B cell (primary cell): ENCODE measurements around the gene NDUFAF5. TPM values are rescaled to one million over a fixed set of nuclear protein-coding genes. Genes with fewer than 3 reads are reported as not detected.
"Not testable (repeated sequence)": the region's sequence is repeated elsewhere in the genome, so short reads cannot be mapped to it uniquely, and the experiment has no call there.

Source experiments
- ATAC-seq: fragments of 200-7000 bp; cut with Tn5 transposase; one replicate; pipeline ENCODE4 v1.10.0; 2021; ENCODE audit warnings: low read depth, mild to moderate bottlenecking, moderate number of reproducible peaks, moderate library complexity
- CTCF ChIA-PET: fragments of 350-600 bp; sonication (Branson Sonifier 250); formaldehyde crosslinking; loops from one replicate; lab custom pipeline; 2021; ENCODE audit warnings: antibody characterized with exemption, inconsistent platforms; lab: Charles Lee
- POLR2A ChIA-PET: fragments of 350-600 bp; sonication (Branson Sonifier 250); formaldehyde crosslinking; loops from one replicate; lab custom pipeline; 2021; ENCODE audit warnings: antibody characterized with exemption; lab: Charles Lee
- DNase-seq: peaks from one replicate; pipeline ENCODE4 v3.0.0; 2013
- H2AFZ ChIP-seq: 2 replicates; pipeline ENCODE4 v1.6.1; 2012; ENCODE audit warnings: mild to moderate bottlenecking, low read depth, low read length; ENCODE audit not compliant: insufficient read depth, poor library complexity, severe bottlenecking
- H3K27ac ChIP-seq, 2 donors: 1 replicate in 1 of 2; 2 replicates in 1 of 2; pipeline ENCODE4 v1.5.1; 2012 to 2013; ENCODE audit warnings: low read length in 2 of 2, mild to moderate bottlenecking in 2 of 2, moderate library complexity in 1 of 2
- H3K27me3 ChIP-seq, 4 experiments: fragments of 200-600 bp in 1 of 4; sonication (generic) in 1 of 4; replicated peaks in 1 of 4; 1 replicate in 2 of 4; 2 replicates in 2 of 4; pipeline versions ENCODE4 v1.6.1 to v1.7.0; 2013 to 2016; ENCODE audit warnings: low read length in 3 of 4, mild to moderate bottlenecking in 2 of 4, mixed read lengths in 1 of 4, moderate library complexity in 1 of 4; ENCODE audit not compliant: insufficient read depth in 4 of 4, control insufficient read depth in 3 of 4; ENCODE audit errors: control extremely low read depth in 1 of 4
- H3K36me3 ChIP-seq, 2 experiments: replicated peaks in 1 of 2; 1 replicate in 1 of 2; 2 replicates in 1 of 2; pipeline versions ENCODE4 v1.6.1 to v1.7.1; 2013; ENCODE audit warnings: low read length in 1 of 2; ENCODE audit not compliant: insufficient read depth in 2 of 2, control insufficient read depth in 1 of 2; ENCODE audit errors: control extremely low read depth in 1 of 2, extremely low read depth in 1 of 2
- H3K4me1 ChIP-seq, 2 donors: fragments of 200-600 bp in 1 of 2; sonication (generic) in 1 of 2; 1 replicate in 1 of 2; 2 replicates in 1 of 2; pipeline versions ENCODE4 v1.5.1 to v1.6.1; 2013 to 2017; ENCODE audit warnings: low read length in 2 of 2; ENCODE audit not compliant: control insufficient read depth in 2 of 2, insufficient read depth in 2 of 2
- H3K4me2 ChIP-seq: replicated peaks from 2 replicates; pipeline ENCODE3; 2012; ENCODE audit warnings: mild to moderate bottlenecking, low read depth, low read length; ENCODE audit not compliant: poor library complexity, severe bottlenecking
- H3K4me3 ChIP-seq, 5 experiments: fragments of 200-600 bp in 1 of 5; sonication (generic) in 1 of 5; 1 replicate in 3 of 5; 2 replicates in 2 of 5; pipeline versions ENCODE4 v1.5.1 to v1.7.0; 2011 to 2016; ENCODE audit warnings: low read length in 4 of 5, mild to moderate bottlenecking in 4 of 5, low read depth in 2 of 5, control low read depth in 1 of 5, moderate library complexity in 1 of 5; ENCODE audit not compliant: insufficient read depth in 1 of 5; ENCODE audit errors: control extremely low read depth in 1 of 5, extremely low read depth in 1 of 5
- H3K79me2 ChIP-seq: fragments of 200-600 bp; sonication (generic); one replicate; pipeline ENCODE4 v1.6.0; 2016; ENCODE audit warnings: low read length; ENCODE audit not compliant: control insufficient read depth, insufficient read depth
- H3K9ac ChIP-seq: fragments of 200-600 bp; sonication (generic); 2 replicates; pipeline ENCODE4 v1.6.1; 2017; ENCODE audit warnings: mild to moderate bottlenecking, low read length, moderate library complexity
- H3K9me3 ChIP-seq, 3 donors: one replicate each; pipeline versions ENCODE4 v1.6.1 to v1.7.1; 2013; ENCODE audit warnings: low read length in 2 of 3; ENCODE audit not compliant: control insufficient read depth in 2 of 3, insufficient read depth in 1 of 3; ENCODE audit errors: control extremely low read depth in 1 of 3
- H4K20me1 ChIP-seq: 2 replicates; pipeline ENCODE4 v1.6.0; 2012; ENCODE audit warnings: mild to moderate bottlenecking, low read length; ENCODE audit not compliant: insufficient read depth, control insufficient read depth, poor library complexity, severe bottlenecking
- H3K27ac Mint-ChIP-seq: one replicate; pipeline ENCODE4 v1.8.0; 2021; ENCODE audit warnings: mixed read lengths
- H3K27me3 Mint-ChIP-seq: one replicate; pipeline ENCODE4 v1.8.0; 2021; ENCODE audit warnings: mixed read lengths
- H3K4me1 Mint-ChIP-seq: one replicate; pipeline ENCODE4 v1.8.0; 2021; ENCODE audit warnings: mixed read lengths
- H3K4me3 Mint-ChIP-seq: one replicate; pipeline ENCODE4 v1.8.0; 2021; ENCODE audit warnings: mixed read lengths
- H3K9me3 Mint-ChIP-seq: one replicate; pipeline ENCODE4 v1.8.0; 2022; ENCODE audit warnings: mixed read lengths; ENCODE audit not compliant: insufficient read depth
- EZH2 ChIP-seq: IDR thresholded peaks from 2 replicates; pipeline ENCODE4 v1.6.1; 2012; ENCODE audit warnings: borderline replicate concordance, low read depth, mild to moderate bottlenecking, moderate library complexity, low read length; ENCODE audit not compliant: insufficient read depth, poor library complexity, severe bottlenecking
- WGBS: methylation state at CpG from one replicate; pipeline ENCODE4 v1.1.5; 2013; ENCODE audit warnings: missing lambda C conversion rate; ENCODE audit not compliant: insufficient coverage; 5-methylcytosine and 5-hydroxymethylcytosine counted together
- intact Hi-C: fragments of 100-400 bp; cut with micrococcal nuclease; formaldehyde crosslinking; loops from one replicate; pipeline ENCODE4 v1.10.0; 2022
- polyA plus RNA-seq: library from polyadenylated mRNA; depleted of rRNA; stranded (reverse); fragments of >200 nt; gene quantifications from 2 replicates; pipeline ENCODE4 v1.2.3, GENCODE V29; 2012
- total RNA-seq, 2 donors: library from RNA; stranded (reverse); fragments of 120-200 nt in 1 of 2; gene quantifications; 1 replicate in 1 of 2; 2 replicates in 1 of 2; pipeline versions ENCODE4 v1.2.3 to v1.2.4, GENCODE V29; 2013 to 2022
- TF ChIP-seq, protein P1 (sequence below): fragments of 200-600 bp; IDR thresholded peaks from one replicate; pipeline ENCODE4 v1.8.0; 2022; ENCODE audit warnings: antibody characterized with exemption, mild to moderate bottlenecking

Gene NDUFAF5
- total and polyA plus RNA-seq, 2 donors (not counting 1 experiment from before 2014, with no cell fraction given) = 6.5 to 28.8 TPM

- not testable (repeated sequence) for H3K4me3 Mint-ChIP-seq, H3K9me3 Mint-ChIP-seq
These were observed 24.3 kb upstream of the NDUFAF5 start for GRCh38 chr20:13760451-13760946.

DNA sequence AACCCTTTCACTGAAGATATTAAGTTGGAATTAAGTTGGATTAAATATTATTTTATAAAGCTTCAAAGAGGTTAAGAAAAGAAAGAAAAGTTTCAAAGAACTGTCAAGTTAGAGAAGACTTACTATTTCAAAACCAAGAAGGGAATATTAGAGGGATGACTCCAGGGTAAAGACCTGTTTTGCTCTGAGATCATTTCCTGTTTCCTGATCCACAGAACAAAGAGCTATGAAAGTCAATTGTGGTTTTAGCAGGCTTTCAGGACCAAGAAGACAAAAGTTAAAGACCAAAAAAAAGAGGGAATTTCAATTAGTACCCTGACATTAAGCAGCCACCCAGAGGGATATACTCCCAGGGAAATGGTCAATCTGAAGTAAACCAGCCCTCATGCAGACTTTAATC is 19.5 kb upstream of the NDUFAF5 start:
- CTCF ChIA-PET = interaction anchor here (1.5 to 4.4 kb wide), 2 partner anchors 7 to 11 kb away, joined by 3 to 33 read pairs; no protein-coding TSS in a partner anchor
- Histone ChIP-seq H2AFZ (no peak overlapping the region), H3K9ac (no peak overlapping the region), H3K9me3 (peaks cover 0 to 13% (median 0%) of the 10 kb centered on the region in 3 donors), H4K20me1 (no peaks in the 10 kb centered on the region), H3K4me1 (no peaks in the 10 kb centered on the region), H3K4me3 (no peak overlapping the region), H3K36me3 (peaks cover 7 to 52% of the 10 kb centered on the region in 2 experiments), H3K79me2 (no peaks in the 10 kb centered on the region), H3K27ac (no peak overlapping the region), H3K4me2 (no peak overlapping the region), H3K27me3 (no peaks in the 10 kb centered on the region)
- intact Hi-C loops = no loop called here
- no peak for ATAC-seq
- POLR2A ChIA-PET = no interaction called here
- no peaks in the 10 kb centered on the region for H3K4me1 Mint-ChIP-seq
- no peak overlapping the region for H3K27ac Mint-ChIP-seq
- TF ChIP-seq, protein P1, sequence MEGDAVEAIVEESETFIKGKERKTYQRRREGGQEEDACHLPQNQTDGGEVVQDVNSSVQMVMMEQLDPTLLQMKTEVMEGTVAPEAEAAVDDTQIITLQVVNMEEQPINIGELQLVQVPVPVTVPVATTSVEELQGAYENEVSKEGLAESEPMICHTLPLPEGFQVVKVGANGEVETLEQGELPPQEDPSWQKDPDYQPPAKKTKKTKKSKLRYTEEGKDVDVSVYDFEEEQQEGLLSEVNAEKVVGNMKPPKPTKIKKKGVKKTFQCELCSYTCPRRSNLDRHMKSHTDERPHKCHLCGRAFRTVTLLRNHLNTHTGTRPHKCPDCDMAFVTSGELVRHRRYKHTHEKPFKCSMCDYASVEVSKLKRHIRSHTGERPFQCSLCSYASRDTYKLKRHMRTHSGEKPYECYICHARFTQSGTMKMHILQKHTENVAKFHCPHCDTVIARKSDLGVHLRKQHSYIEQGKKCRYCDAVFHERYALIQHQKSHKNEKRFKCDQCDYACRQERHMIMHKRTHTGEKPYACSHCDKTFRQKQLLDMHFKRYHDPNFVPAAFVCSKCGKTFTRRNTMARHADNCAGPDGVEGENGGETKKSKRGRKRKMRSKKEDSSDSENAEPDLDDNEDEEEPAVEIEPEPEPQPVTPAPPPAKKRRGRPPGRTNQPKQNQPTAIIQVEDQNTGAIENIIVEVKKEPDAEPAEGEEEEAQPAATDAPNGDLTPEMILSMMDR = no peak
- TF ChIP-seq EZH2 = no peak
- no peak for DNase-seq
- H3K4me3 Mint-ChIP-seq = no peak overlapping the region
- H3K9me3 Mint-ChIP-seq = peaks cover 5% of the 10 kb centered on the region
- no peaks in the 10 kb centered on the region for H3K27me3 Mint-ChIP-seq

More at GRCh38 chr20:13760451-13760946, 24.3 kb upstream of the NDUFAF5 start:
- H3K4me1 ChIP-seq, H3K27me3 Mint-ChIP-seq, H3K4me2 ChIP-seq, H3K4me3 ChIP-seq, DNase-seq, H3K9ac ChIP-seq, H3K9me3 ChIP-seq, CTCF ChIA-PET, ATAC-seq, POLR2A ChIA-PET, H4K20me1 ChIP-seq, H3K27ac Mint-ChIP-seq, H3K27me3 ChIP-seq, H3K27ac ChIP-seq, H3K79me2 ChIP-seq, H2AFZ ChIP-seq, H3K4me1 Mint-ChIP-seq, intact Hi-C loops: not testable (repeated sequence)
- WGBS = 97% methylated on average over 12 of the region's 33 CpGs
- peaks cover 2 to 44% of the 10 kb centered on the region in 2 experiments for H3K36me3 ChIP-seq
